ENCODE data around the gene LENG9.
"Not testable (repeated sequence)": the region's sequence is repeated elsewhere in the genome, so short reads cannot be mapped to it uniquely, and the experiment has no call there.

Gene LENG9

DNA sequence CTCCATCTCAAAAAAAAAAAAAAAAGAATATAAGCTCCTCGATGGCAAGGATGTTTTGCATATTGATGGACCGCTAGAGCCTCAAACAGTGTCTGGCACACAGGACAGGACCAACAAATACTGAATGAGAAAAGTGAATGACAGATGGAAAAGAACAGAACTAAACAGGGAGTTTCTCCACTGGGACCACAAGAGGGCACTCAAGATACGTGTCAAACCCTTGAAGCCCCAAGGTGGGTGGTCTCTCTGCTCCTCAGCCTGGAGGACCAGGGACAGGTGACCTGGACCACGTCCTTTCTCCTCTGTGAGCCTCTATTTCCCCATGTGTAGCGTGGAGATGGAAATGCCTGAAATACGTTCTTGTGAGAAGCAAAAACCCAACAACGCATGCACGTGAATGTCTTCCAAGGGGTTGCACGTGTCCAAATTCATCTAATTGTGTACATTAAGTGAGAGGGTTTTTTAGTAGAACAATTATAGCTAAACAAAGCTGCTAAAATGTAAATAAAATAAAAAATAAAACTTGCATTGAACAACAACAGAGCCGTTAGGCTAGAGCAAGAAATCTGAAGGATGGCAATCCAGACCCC is 15.2 kb upstream of the LENG9 start:
- no peak for DNase-seq (ENCODE audit: low read depth in 2 of 2)

DNA sequence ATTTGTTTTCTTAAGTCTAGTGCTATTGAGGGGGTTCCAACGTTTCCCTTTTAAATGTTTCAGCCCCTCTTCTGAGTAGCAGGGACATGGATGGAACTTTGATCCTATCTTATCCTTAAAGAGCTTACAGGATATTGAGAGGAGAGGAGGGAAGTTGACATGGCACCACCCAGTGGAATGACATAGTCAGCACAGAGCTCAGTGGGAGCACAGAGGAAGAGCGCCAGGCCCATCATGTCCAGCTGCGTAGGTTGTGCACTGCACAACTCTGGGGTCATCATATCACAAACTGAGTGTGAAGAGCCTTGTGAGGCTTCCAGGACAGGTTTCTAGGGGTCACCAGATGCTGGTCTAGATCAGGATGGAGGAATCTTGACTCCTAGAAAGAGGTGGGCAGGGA is 14.1 kb upstream of the LENG9 start:
- DNase-seq (ENCODE audit: low read depth in 2 of 2) = no peak

DNA sequence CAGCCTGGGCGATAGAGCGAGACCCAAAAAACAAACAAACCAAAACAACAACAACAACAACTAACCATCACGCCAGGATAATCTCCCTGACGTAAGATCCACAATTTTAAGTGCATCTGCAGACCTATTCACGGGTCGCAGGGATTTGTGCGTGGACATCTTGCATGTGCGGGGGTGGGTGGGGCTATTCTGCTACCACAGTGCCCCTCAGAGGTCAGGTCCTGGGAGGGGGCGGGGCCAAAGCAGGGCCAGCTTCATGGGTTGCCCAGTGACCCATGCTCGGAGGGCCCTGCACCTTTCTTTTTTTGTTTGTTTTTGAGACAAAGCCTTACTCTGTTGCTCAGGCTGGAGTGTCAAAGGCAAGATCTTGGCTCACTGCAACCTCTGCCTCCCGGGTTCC is 12.1 kb upstream of the LENG9 start:
- DNase-seq (ENCODE audit: low read depth in 2 of 2) = no peak

DNA sequence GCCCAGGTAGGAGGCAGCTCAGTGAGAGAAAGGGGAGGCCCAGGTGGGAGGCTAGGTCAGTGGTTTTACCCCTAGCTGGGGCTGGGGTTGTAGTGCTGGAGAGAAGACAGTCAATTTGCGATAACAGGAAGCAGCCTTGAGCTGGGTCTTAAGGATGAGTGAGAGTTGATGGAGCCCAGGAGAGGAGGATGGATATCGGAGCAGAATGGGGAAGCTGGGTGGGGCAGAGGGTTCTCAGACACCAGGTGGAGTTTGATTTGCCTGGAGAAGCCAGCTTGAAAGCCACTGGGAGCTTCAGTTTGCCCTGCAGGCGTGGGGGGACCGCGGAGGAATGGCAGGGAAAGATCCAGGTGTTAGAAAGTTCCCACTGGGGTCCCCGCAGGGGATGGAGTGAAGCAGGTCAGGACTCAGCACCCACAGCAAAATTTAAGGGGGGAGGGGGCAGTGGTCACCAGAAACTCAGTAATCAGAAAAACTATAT is 10.4 kb upstream of the LENG9 start:
- DNase-seq (ENCODE audit: low read depth in 2 of 2) = no peak

DNA sequence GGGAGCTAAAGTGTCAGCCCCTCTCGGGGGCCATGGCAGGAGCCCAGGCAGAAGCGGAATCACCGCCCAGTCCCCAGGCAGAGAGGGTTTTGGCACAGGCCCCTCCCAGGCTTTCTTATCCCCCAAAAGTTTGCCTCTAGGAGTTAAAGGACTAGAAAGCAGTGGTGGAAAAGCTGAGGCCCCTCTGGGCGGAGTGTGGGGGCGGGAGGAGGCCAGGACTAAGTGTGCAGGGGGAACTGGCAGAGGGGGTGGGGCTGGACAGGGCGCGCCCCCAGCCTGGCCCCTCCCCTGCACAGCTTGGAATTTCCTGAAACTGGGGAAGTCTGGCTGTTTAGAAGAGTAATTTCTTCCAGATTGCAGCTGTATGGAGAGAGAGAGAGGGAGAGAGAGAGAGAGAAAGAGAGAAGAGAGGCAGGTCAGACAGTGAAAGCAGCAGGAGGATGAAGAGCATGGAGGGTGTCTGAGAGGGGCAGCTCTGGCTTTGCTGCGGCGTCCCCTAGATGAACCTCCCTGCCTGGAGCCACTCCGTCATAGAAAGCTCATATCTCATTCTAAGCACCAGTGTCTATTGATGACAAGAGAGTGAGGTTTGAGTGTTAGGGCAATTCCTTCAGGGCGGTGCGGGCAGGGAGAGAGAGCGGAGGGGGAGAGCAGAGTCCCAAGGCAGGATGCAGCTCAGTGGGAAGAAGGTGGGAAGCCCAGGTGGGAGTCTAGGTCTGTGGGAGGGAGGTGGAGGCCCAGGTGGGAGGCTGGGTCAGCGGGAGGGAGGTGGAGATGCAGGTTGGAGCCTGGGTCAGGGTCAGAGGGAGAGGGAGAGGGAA is 9.7 kb upstream of the LENG9 start, which contains the start of gene CDC42EP5:
Gene CDC42EP5, minus strand, starts transcription at position 226 of the 821 bp plus-strand sequence. CDS start 7,749 bp downstream, outside the sequence.
- no peak for DNase-seq (ENCODE audit: low read depth in 2 of 2)

DNA sequence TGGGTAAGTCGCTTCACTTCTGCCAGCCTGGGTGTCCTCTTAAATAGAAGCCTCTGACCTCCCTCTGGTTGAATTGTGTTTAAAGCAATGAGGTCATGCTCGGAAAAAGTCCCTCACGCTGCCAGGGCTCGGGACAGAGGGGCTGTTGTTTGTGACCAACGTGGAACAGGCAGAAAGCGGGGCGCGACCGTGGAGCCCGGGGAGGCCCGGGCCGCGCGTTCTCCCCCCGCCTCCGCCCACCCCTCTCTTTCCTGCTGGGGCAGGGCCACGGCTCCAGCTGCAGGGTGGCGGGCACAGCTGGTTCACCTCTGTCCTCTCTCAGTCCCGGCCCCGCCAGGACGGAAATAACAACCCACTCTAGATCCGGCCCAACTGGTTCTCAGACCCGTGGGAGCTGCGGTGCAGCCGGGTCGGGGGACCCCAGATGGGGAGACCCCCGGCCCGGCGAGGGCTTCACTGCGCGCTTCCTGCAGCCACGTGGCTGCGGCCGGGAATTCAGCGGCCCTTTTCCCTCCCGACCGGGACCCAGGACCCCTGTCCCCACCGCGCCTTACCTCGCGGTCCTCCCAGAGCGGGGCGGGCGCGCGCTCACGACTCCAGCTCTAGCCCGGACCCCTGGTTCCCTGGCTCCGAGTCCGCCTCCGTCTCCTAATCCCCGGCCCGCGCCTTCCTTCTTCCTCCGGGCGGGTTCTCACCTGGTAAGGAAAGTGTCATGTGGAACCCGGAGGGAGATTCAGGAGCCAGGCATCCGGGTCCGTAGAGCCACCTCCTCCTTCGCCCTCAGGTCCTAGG is 7.6 kb upstream of the LENG9 start:
- DNase-seq (ENCODE audit: low read depth in 2 of 2) = no peak

DNA sequence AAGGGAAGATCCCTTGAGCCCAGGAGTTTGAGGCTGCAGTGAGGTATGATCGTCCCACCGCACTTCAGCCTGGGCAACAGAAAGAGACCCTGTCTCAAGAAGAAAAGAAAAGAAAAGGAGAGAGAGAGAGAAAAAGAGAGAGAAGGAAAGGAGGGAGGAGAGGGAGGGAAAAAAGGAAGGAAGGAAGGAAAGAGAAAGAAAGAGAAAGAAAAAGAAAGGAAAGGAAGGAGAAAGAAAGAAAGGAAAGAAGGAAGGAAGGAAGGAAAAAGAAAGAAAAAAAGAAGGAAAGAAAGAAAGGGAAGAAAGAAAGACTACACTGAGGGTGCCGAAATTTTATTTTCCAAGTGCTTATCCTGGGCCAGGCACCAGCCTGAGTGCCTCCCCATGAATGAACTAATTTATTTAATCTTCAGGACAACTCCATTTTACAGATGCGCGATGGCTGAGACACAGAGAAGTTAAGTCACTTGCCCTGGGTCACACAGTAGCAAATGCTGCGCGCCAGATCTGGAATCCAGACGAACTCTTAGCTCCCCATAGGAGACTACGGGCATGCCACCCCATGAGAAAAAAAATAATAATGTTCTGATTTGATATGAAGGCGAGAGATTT is 6.8 kb upstream of the LENG9 start:
- no peak for DNase-seq (ENCODE audit: low read depth in 2 of 2)

DNA sequence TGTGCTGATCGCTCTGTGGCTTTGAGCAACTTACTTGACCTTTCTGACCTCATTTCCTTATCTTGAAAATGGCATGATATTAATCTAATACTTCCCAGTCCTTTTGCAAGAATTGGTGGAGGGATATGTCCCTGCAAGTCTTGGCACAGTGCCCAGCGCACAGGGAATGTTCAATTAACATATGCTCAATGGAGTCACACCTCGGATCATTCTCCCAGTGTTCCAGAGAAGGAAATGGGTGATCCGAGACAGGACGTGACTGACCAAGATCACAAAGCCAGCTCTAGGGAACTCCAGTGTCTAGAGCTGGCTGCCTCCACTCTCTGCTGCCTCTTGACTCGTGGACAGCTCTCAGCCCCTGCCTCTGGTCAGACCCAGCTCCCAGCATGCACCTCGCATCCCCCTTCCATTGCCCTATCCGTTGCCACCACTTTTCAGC is 5.9 kb upstream of the LENG9 start:
- DNase-seq (ENCODE audit: low read depth in 2 of 2) = no peak

DNA sequence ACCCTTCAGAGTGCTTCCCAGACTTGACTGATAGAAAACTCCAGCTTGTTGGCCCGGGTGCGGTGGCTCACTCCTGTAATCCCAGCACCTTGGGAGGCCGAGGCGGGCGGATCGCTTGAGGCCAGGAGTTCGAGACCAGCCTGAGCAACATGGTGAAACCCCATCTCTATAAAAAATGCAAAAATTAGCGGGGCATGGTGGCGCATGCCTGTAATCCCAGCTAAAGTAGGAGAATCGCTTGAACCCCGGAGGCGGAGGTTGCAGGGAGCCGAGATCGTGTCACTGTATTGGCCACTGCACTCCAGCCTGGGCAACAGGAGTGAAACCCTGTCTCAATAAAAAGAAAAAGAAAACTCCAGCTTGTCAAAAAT is 2.5 kb upstream of the LENG9 start:
- DNase-seq (ENCODE audit: low read depth in 2 of 2) = not testable (repeated sequence)

DNA sequence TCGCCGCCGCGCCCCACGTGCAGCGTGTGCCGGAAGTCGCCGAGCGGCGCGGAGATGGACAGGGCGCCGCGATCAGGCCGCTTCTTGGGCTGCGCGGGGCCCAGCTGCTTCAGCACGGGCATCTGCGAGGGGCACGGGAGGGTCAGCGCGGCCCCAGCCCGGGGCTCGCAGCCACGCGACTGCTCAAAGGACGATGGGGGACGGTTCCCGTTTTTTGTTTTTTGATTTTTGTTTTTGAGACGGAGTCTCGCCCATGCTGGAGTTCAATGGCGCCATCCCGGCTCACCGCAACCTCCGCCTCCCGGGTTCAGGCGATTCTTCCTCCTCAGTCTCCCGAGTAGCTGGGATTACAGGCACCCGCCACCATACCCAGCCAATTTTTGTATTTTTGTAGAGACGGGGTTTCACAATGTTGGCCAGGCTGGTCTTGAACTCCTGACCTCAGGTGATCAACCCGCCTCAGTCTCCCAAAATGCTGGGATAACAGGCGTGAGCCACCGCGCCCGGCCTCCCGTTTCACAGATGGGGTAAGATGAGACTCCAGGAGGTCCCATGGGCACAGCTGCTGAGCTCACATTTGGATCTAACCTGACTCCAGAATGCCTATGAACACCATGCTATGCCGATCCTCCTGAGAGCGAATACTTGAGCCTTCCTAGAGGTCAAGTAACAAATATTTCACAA is 2.0 kb upstream of the LENG9 start:
- DNase-seq (ENCODE audit: low read depth in 2 of 2) = no peak

DNA sequence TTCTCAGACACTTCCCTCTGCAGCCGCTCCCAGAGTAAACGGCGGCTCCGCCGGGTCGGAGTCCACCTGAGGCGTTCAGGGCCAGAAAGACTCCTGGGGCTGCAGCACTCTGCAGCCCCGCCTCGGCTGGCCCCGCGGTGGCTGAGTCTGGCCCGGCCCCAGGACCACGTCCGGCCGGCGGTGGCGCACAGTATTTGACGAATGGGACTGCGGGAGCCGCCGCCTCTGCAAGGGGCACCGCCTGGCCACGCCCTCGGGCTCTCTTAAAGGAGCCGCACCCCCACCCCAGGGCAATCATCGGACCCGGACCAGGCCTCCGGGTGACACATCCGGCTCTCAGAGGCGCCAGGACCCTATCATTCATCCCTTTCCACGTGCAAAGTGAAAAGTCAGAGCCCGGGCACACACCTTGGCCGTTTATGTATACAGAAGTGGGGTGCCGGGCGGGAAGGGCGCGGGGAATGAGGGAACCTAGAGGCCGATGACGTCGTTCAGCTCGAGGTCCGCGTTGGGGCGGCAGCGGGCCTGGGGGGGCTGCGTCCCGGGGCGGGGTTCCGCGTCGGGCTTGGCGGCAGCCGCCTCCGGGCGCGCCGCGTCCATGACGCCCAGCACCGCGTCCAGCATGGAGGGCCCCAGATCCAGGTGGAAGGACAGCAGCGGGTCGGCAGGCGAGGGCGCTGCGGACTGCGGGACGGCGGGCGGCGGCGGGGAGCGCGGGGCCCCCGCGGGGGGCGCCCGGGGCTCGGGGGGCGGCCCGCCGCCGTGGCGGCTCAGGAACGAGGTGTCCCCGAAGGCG is 1.2 kb upstream of the LENG9 start:
- DNase-seq (ENCODE audit: low read depth in 2 of 2) = peak; percentile 32 to 48

DNA sequence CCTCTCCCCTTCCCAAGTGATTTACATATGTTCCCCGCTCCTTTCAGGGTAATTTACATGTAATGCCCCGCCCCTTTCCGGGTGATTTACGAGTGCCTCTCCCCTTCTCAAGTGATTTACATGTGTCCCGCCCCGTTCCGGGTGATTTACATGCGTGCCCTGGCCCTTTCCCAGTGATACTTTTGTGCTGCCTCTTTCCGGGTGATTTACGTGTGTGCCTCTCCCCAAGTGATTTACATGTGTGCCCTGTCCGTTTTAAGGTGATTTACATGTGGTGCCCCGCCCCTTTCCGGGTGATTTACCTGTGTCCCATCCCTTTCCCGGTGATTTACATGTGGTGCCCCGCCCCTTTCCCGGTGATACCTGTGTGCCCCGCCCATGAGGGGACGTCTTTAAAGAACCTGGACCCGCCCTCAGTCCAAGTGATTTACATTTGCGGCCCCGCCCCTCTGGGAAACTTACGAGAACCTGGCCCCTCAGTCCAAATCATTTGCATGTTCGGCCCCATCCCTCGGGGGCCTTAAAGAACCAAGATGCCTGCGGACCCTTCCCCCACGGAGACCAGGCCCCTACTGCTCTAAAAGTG is 559 bp upstream of the LENG9 start:
- peak in 1 of 2 donors; percentile 41 for DNase-seq (ENCODE audit: low read depth in 2 of 2)

DNA sequence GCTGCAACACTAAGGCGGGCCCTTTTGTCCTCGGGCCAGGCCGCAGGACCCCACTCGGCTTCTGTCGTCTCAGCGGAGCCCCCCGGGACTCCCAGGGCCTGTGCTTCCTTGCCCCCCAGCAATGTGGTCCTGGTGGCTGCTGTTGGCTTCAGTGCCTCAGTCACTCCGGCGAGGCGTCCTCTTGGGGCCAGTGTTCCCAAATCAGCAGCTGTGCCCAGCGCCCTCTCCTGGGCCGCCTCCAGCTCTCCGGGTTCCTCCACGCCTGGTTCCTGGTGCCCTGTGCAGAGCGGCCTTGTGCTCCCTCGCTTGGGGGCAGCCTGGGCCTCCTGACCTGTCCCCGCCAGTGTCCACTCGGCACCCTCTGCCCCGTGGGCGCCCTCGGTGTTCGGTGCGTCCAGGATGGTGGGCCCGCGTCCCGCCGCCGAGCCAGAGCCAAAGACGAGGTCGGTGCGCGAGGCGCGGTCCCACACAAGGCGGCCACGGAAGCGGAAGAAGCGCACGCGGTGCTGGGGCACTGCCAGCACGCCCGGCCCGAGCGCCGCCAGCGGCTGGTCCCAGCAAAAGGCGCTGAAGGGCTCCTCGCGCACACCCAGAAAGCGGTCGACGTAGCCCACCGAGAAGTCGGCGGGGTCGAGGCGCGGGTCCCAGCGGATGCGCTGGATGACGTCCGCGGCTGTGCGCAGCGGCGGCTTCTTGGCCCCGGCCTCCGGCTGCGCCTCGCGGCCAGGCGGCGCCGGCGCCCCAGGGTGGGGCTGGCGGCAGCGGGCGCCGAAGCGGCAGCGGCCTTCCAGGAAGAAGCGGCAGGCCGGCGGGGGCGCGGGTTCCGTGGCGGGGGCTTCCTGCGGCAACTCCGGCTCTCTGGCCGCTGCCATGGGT is 685 bp downstream of the LENG9 start:
- peak; percentile 26 to 47 for DNase-seq (ENCODE audit: low read depth in 2 of 2)

DNA sequence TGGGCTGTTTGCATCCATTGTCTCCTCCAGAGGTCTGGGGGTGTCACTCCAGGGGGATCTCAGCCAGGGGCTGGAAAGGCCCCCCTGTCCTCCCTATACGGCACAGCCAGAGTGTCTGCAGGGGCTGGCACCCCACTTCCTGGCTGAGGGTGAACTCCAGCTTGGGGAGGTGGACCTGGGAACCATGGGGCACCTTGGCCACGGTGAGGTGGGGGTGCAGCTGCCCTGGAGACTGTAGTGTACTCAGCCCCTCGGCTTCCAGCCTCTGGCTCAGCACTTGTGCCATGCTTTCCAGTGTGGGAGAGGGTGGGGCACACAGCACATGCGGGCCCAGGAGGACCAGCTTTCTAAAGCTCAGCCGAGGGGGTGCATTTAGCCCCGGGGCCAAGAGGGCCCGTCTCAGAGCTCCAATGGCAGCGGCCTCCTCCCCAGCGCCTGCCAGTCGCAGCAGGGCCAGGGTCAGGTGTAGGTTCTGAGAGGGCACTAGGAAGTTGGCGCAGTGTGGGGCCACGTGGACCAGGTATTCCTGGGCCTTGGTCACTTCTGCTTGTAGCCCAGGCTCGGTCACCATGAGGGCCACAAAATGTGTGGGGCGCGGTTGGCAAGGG is 1.4 kb downstream of the LENG9 start:
- no peak for DNase-seq (ENCODE audit: low read depth in 2 of 2)

DNA sequence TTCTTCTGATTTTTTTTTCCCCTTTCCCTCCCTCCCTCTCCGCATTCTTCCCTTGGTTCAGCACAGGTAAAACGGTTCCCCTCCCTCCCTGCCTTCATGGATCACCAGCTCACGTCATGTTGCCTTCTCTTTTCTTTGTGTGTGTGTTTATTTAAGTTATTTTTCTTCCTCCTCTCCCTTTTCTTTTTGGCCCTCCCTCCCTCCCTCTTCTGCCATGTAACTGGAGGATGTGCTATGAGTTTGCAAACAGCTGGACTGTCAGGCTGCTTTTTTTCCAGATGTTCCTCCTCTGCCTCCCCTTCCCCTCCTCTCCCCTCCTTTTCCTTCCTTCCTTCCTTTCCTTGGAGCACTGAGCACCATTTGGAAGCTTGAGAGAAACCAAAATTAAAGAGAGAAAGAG is 2.0 kb downstream of the LENG9 start:
- no peak for DNase-seq (ENCODE audit: low read depth in 2 of 2)

DNA sequence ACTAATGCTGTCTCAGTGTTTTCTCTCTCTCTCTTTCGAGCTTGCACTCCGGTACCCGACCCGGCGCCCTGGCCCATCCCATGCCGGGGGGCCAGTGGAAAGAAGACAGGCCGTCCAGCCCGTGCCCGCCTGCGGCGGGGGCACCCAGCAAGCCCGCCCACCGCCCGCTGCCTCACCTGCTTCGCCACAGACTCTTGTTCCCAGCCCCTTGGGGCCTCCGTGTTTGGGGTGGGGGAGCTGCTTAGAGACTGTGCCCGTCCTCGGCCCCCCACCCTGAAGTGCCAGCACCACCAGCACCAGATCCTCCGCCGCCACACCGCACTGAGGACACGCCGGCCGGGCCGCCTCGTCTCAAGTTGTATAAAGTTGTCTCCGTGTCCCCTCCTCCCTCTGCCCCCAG is 2.4 kb downstream of the LENG9 start:
- no peak for DNase-seq (ENCODE audit: low read depth in 2 of 2)

DNA sequence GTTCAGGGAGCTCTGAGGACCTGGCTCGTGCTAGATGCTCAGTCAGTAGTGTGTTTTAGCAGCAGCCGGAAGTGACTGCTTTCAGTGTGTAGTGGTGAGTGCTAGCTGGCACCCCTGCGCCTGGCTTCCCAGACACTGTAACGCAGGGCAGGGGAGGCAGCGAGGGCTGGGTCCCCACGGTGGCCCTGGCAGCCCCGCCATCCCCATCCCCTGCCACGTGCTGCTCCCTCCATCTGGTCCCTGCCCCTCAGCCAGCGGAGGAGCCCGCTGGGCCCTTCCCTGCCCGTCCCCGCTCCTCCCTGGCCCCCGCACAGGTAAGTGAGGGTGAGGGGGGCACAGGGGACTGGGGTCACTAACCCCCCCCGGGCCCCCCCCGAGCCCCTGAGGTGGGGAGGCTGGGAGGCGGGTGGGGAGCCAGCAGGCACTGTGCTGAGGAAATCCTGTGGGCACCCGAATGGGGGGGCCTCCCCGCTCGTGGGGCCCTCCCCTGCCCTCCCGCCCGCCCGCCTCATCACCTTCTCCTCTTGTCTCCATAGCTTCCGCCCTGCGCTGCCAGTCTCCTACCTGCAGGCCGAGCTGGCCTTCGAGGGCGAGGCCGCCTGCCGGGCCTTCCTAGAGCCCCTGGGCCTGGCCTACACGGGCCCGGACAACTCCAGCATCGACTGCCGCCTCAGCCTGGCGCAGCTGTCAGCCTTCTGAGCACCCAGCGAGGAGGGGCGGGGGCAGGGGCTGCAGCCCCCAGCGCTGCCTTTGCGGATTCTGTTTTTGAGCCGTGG is 3.2 kb downstream of the LENG9 start:
- no peak for DNase-seq (ENCODE audit: low read depth in 2 of 2)

Measured in stimulated activated CD8-positive, alpha-beta memory T cell treated with anti-CD3 and anti-CD28 coated beads, Interleukin-15, amount 100 ng/mL, for 4 hours (primary cell).